Measurements from ENCODE around the gene ST3GAL2. TPM values are rescaled to one million over a fixed set of nuclear protein-coding genes. Genes with fewer than 3 reads are reported as not detected.

ST3GAL2 gene
- total and polyA plus RNA-seq, 2 donors (not counting 1 experiment from before 2014, with no cell fraction given) = 18.2 to 71.3 TPM

- Histone ChIP-seq H3K4me3 (ENCODE audit: control extremely low read depth in 1 of 5, extremely low read depth in 1 of 5, insufficient read depth in 1 of 5, low read depth in 2 of 5, low read length in 4 of 5) (no peak overlapping the region), H2AFZ (ENCODE audit: insufficient read depth, low read depth, low read length, poor library complexity, severe bottlenecking) (no peak overlapping the region), H3K9me3 (ENCODE audit: control extremely low read depth in 1 of 3, control insufficient read depth in 2 of 3, insufficient read depth in 1 of 3, low read length in 2 of 3) (no peaks in the 10 kb centered on the region), H3K36me3 (replicated peaks in 1 of 2; ENCODE audit: control extremely low read depth in 1 of 2, control insufficient read depth in 1 of 2, extremely low read depth in 1 of 2, insufficient read depth in 2 of 2, low read length in 1 of 2) (peaks cover 1 to 34% of the 10 kb centered on the region in 2 experiments), H3K4me1 (ENCODE audit: control insufficient read depth in 2 of 2, insufficient read depth in 2 of 2, low read length in 2 of 2) (peaks cover 0 to 5% of the 10 kb centered on the region in 2 donors), H4K20me1 (ENCODE audit: control insufficient read depth, insufficient read depth, low read length, poor library complexity, severe bottlenecking) (peaks cover 32% of the 10 kb centered on the region), H3K9ac (ENCODE audit: low read length) (no peak overlapping the region), H3K79me2 (ENCODE audit: control insufficient read depth, insufficient read depth, low read length) (peaks cover 31% of the 10 kb centered on the region), H3K4me2 (replicated peaks; ENCODE audit: low read depth, low read length, poor library complexity, severe bottlenecking) (no peak overlapping the region), H3K27me3 (replicated peaks in 1 of 4; ENCODE audit: control extremely low read depth in 1 of 4, control insufficient read depth in 3 of 4, insufficient read depth in 4 of 4, low read length in 3 of 4) (no peaks in the 10 kb centered on the region), H3K27ac (ENCODE audit: low read length in 2 of 2) (no peak overlapping the region)
- intact Hi-C loops (cut with micrococcal nuclease) = loop anchor here (5.0 kb wide), 1 partner anchor 77 kb away; no protein-coding TSS in a partner anchor
- 98% methylated on average over 11 of the region's 14 CpGs for WGBS (ENCODE audit: insufficient coverage)
- peaks cover 4% of the 10 kb centered on the region for H3K4me1 Mint-ChIP-seq
- CTCF ChIA-PET = interaction anchor here (0.8 to 1.7 kb wide), 15 partner anchors 9 to 133 kb away, joined by 3 to 12 read pairs (median 3); partner anchors contain the start of gene FCSK
- DNase-seq (no peak), ATAC-seq (ENCODE audit: low read depth) (no peak)
- no peaks in the 10 kb centered on the region for H3K9me3 Mint-ChIP-seq (ENCODE audit: insufficient read depth)
- TF ChIP-seq EZH2 (IDR thresholded peaks at IDR 0.05; ENCODE audit: borderline replicate concordance, insufficient read depth, low read depth, low read length, poor library complexity, severe bottlenecking) = no peak
- no peak for TF ChIP-seq CTCF (IDR thresholded peaks at IDR 0.05)
- H3K27ac Mint-ChIP-seq = no peak overlapping the region
- H3K4me3 Mint-ChIP-seq = no peak overlapping the region
- no peaks in the 10 kb centered on the region for H3K27me3 Mint-ChIP-seq
- POLR2A ChIA-PET = interaction anchor here (0.7 to 1.0 kb wide), 3 partner anchors 14 to 61 kb away, joined by 3 read pairs; no protein-coding TSS in a partner anchor
These were observed 44.0 kb downstream of the ST3GAL2 start for GRCh38 chr16:70394853-70395252.

- H3K4me3 Mint-ChIP-seq = no peak overlapping the region
- no peak for TF ChIP-seq CTCF (IDR thresholded peaks at IDR 0.05)
- no peak for TF ChIP-seq EZH2 (IDR thresholded peaks at IDR 0.05; ENCODE audit: borderline replicate concordance, insufficient read depth, low read depth, low read length, poor library complexity, severe bottlenecking)
- POLR2A ChIA-PET = interaction anchor here (0.9 to 1.1 kb wide), 3 partner anchors 12 to 62 kb away, joined by 3 read pairs; no protein-coding TSS in a partner anchor
- DNase-seq (no peak), ATAC-seq (ENCODE audit: low read depth) (no peak)
- Histone ChIP-seq H3K36me3 (replicated peaks in 1 of 2; ENCODE audit: control extremely low read depth in 1 of 2, control insufficient read depth in 1 of 2, extremely low read depth in 1 of 2, insufficient read depth in 2 of 2, low read length in 1 of 2) (peaks cover 1 to 29% of the 10 kb centered on the region in 2 experiments), H3K27ac (ENCODE audit: low read length in 2 of 2) (no peak overlapping the region), H3K9ac (ENCODE audit: low read length) (no peak overlapping the region), H3K9me3 (ENCODE audit: control extremely low read depth in 1 of 3, control insufficient read depth in 2 of 3, insufficient read depth in 1 of 3, low read length in 2 of 3) (no peaks in the 10 kb centered on the region), H3K4me1 (ENCODE audit: control insufficient read depth in 2 of 2, insufficient read depth in 2 of 2, low read length in 2 of 2) (peaks cover 0 to 5% of the 10 kb centered on the region in 2 donors), H3K4me3 (ENCODE audit: control extremely low read depth in 1 of 5, extremely low read depth in 1 of 5, insufficient read depth in 1 of 5, low read depth in 2 of 5, low read length in 4 of 5) (no peak overlapping the region), H3K4me2 (replicated peaks; ENCODE audit: low read depth, low read length, poor library complexity, severe bottlenecking) (no peak overlapping the region), H4K20me1 (ENCODE audit: control insufficient read depth, insufficient read depth, low read length, poor library complexity, severe bottlenecking) (peaks cover 20% of the 10 kb centered on the region), H2AFZ (ENCODE audit: insufficient read depth, low read depth, low read length, poor library complexity, severe bottlenecking) (no peak overlapping the region), H3K27me3 (replicated peaks in 1 of 4; ENCODE audit: control extremely low read depth in 1 of 4, control insufficient read depth in 3 of 4, insufficient read depth in 4 of 4, low read length in 3 of 4) (no peaks in the 10 kb centered on the region), H3K79me2 (ENCODE audit: control insufficient read depth, insufficient read depth, low read length) (peaks cover 28% of the 10 kb centered on the region)
- WGBS (ENCODE audit: insufficient coverage) = 95% methylated on average over 6 of the region's 6 CpGs
- intact Hi-C loops (cut with micrococcal nuclease) = no loop called here
- H3K27ac Mint-ChIP-seq = no peak overlapping the region
- H3K4me1 Mint-ChIP-seq = peaks cover 4% of the 10 kb centered on the region
- no peaks in the 10 kb centered on the region for H3K9me3 Mint-ChIP-seq (ENCODE audit: insufficient read depth)
- H3K27me3 Mint-ChIP-seq = no peaks in the 10 kb centered on the region
- CTCF ChIA-PET = interaction anchor here (0.6 to 1.7 kb wide), 14 partner anchors 8 to 118 kb away, joined by 3 to 12 read pairs (median 4); partner anchors contain the start of gene FCSK
These were observed 45.2 kb downstream of the ST3GAL2 start for GRCh38 chr16:70393662-70394061.

All from B cell (primary cell).